T-cell (primary cell): ENCODE results near the gene CTCFL. TPM values are rescaled to one million over a fixed set of nuclear protein-coding genes. Genes with fewer than 3 reads are reported as not detected.

Source experiments
- ATAC-seq, 4 experiments: fragments of 200-7000 bp in 3 of 4; fragments of 150-1000 bp in 1 of 4; cut with Tn5 transposase; replicated peaks in 1 of 4; 1 replicate in 3 of 4; 2 replicates in 1 of 4; pipeline ENCODE4 v1.10.0; 2021; ENCODE audit warnings: moderate library complexity in 3 of 4, mild to moderate bottlenecking in 2 of 4, moderate number of reproducible peaks in 1 of 4
- CTCF ChIA-PET, 2 donors: fragments of 300-600 bp; sonication (Branson Sonifier 250); formaldehyde crosslinking; loops; one replicate each; lab custom pipeline; 2022; ENCODE audit warnings: antibody characterized with exemption in 2 of 2; lab: Charles Lee
- POLR2A ChIA-PET, 2 donors: fragments of 300-600 bp; sonication (Branson Sonifier 250); formaldehyde crosslinking; loops; one replicate each; lab custom pipeline; 2022; ENCODE audit warnings: antibody characterized with exemption in 2 of 2; lab: Charles Lee
- DNase-seq, 35 experiments: peaks; one replicate each; pipeline versions ENCODE4 v3.0.0 to v3.0.0-alpha.2; 2013 to 2023
- H3K27ac ChIP-seq: one replicate; pipeline ENCODE4 v1.5.1; 2013; ENCODE audit warnings: low read length
- H3K27me3 ChIP-seq, 2 experiments: replicated peaks in 1 of 2; 1 replicate in 1 of 2; 2 replicates in 1 of 2; pipeline versions ENCODE4 v1.6.1 to v1.7.0; 2013; ENCODE audit warnings: low read length in 1 of 2, mixed read lengths in 1 of 2; ENCODE audit not compliant: control insufficient read depth in 2 of 2, insufficient read depth in 2 of 2; ENCODE audit errors: extremely low read depth in 1 of 2
- H3K36me3 ChIP-seq, 2 donors: 1 replicate in 1 of 2; 2 replicates in 1 of 2; pipeline versions ENCODE4 v1.6.1 to v1.7.0; 2013; ENCODE audit warnings: low read length in 1 of 2; ENCODE audit not compliant: control insufficient read depth in 2 of 2, insufficient read depth in 1 of 2; ENCODE audit errors: extremely low read depth in 1 of 2
- H3K4me1 ChIP-seq, 2 experiments: 1 replicate in 1 of 2; 2 replicates in 1 of 2; pipeline versions ENCODE4 v1.6.1 to v1.7.0; 2013; ENCODE audit warnings: low read length in 2 of 2, mixed read lengths in 1 of 2; ENCODE audit not compliant: insufficient read depth in 2 of 2, control insufficient read depth in 1 of 2; ENCODE audit errors: extremely low read depth in 1 of 2
- H3K4me3 ChIP-seq, 2 donors: 1 replicate in 1 of 2; 2 replicates in 1 of 2; pipeline versions ENCODE4 v1.5.1 to v1.7.0; 2013; ENCODE audit warnings: mild to moderate bottlenecking in 2 of 2, low read length in 1 of 2, moderate library complexity in 1 of 2; ENCODE audit not compliant: control insufficient read depth in 1 of 2; ENCODE audit errors: extremely low read depth in 1 of 2
- H3K9me3 ChIP-seq: 2 replicates; pipeline ENCODE4 v1.7.0; 2013
- H3K27ac Mint-ChIP-seq, 2 donors: one replicate each; pipeline ENCODE4 v1.8.0; 2020 to 2021; ENCODE audit warnings: mild to moderate bottlenecking in 2 of 2, mixed read lengths in 2 of 2
- H3K27me3 Mint-ChIP-seq, 2 donors: one replicate each; pipeline ENCODE4 v1.8.0; 2021 to 2022; ENCODE audit warnings: mixed read lengths in 2 of 2
- H3K36me3 Mint-ChIP-seq: one replicate; pipeline ENCODE4 v1.8.0; 2021; ENCODE audit warnings: mixed read lengths
- H3K4me1 Mint-ChIP-seq, 3 donors: one replicate each; pipeline ENCODE4 v1.8.0; 2020 to 2022; ENCODE audit warnings: mixed read lengths in 3 of 3, mild to moderate bottlenecking in 1 of 3
- H3K4me3 Mint-ChIP-seq, 3 donors: one replicate each; pipeline ENCODE4 v1.8.0; 2020 to 2022; ENCODE audit warnings: mild to moderate bottlenecking in 3 of 3, mixed read lengths in 3 of 3, moderate library complexity in 3 of 3
- H3K9me3 Mint-ChIP-seq, 3 donors: one replicate each; pipeline ENCODE4 v1.8.0; 2020 to 2022; ENCODE audit warnings: mixed read lengths in 3 of 3
- WGBS: methylation state at CpG from one replicate; pipeline ENCODE4 v1.1.5; 2013; ENCODE audit warnings: missing lambda C conversion rate; ENCODE audit not compliant: insufficient coverage; 5-methylcytosine and 5-hydroxymethylcytosine counted together
- total RNA-seq, 35 experiments: library from RNA in 6 of 35; stranded (reverse) in 6 of 35; fragments of 120-200 nt in 1 of 35; gene quantifications; one replicate each; pipeline versions ENCODE4 v1.2.1 to v1.2.4 and lab custom pipeline; 2013 to 2026

Gene CTCFL
- total RNA-seq, 5 donors from 2014 or later (not counting 1 experiment from before 2014, with no cell fraction given) = 0.15 to 0.25 TPM; not detected in 3

GRCh38 chr20:57465943-57466342 lies 59.0 kb downstream of the CTCFL start:
- H3K27me3 ChIP-seq = peaks cover 0 to 24% of the 10 kb centered on the region in 2 experiments
- POLR2A ChIA-PET = no interaction called here
- Mint-ChIP-seq H3K9me3 (no peaks in the 10 kb centered on the region), H3K4me3 (no peak overlapping the region), H3K27ac (no peak overlapping the region), H3K4me1 (peaks cover 0 to 11% (median 0%) of the 10 kb centered on the region in 3 donors), H3K27me3 (no peaks in the 10 kb centered on the region), H3K36me3 (no peaks in the 10 kb centered on the region)
- no peak for DNase-seq
- no peak overlapping the region for H3K4me3 ChIP-seq
- H3K9me3 ChIP-seq = no peaks in the 10 kb centered on the region
- ATAC-seq = no peak
- no peak overlapping the region for H3K27ac ChIP-seq
- no peaks in the 10 kb centered on the region for H3K4me1 ChIP-seq
- 80% methylated on average over 1 of the region's 4 CpGs for WGBS
- H3K36me3 ChIP-seq = no peaks in the 10 kb centered on the region
- CTCF ChIA-PET = interaction anchor here in 1 of 2 donors (0.6 kb wide), 1 partner anchor 77 kb away, joined by 3 read pairs; no protein-coding TSS in a partner anchor

- Histone ChIP-seq H3K36me3 (no peaks in the 10 kb centered on the region), H3K27me3 (peaks cover 0 to 25% of the 10 kb centered on the region in 2 experiments), H3K9me3 (no peaks in the 10 kb centered on the region), H3K4me3 (no peak overlapping the region), H3K27ac (no peak overlapping the region), H3K4me1 (no peaks in the 10 kb centered on the region)
- H3K27ac Mint-ChIP-seq = no peak overlapping the region
- no peaks in the 10 kb centered on the region for H3K27me3 Mint-ChIP-seq
- H3K36me3 Mint-ChIP-seq = no peaks in the 10 kb centered on the region
- ChIA-PET CTCF (interaction anchor here in 1 of 2 donors (0.6 kb wide), 1 partner anchor 77 kb away, joined by 3 read pairs; no protein-coding TSS in a partner anchor), POLR2A (no interaction called here)
- ATAC-seq (no peak), DNase-seq (no peak)
- no peaks in the 10 kb centered on the region for H3K9me3 Mint-ChIP-seq
- WGBS = 97% methylated on average over 7 of the region's 8 CpGs
- H3K4me3 Mint-ChIP-seq = no peak overlapping the region
- H3K4me1 Mint-ChIP-seq = peaks cover 0 to 11% (median 0%) of the 10 kb centered on the region in 3 donors
Observed at GRCh38 chr20:57465486-57465885, 59.5 kb downstream of the CTCFL start.

- H3K4me3 Mint-ChIP-seq = no peak overlapping the region
- no peak overlapping the region for H3K4me3 ChIP-seq
- H3K27me3 ChIP-seq = peaks cover 0 to 25% of the 10 kb centered on the region in 2 experiments
- 82% methylated on average over 13 of the region's 13 CpGs for whole genome bisulfite sequencing
- no peaks in the 10 kb centered on the region for H3K36me3 Mint-ChIP-seq
- CTCF ChIA-PET = no interaction called here
- no peaks in the 10 kb centered on the region for H3K36me3 ChIP-seq
- no peaks in the 10 kb centered on the region for H3K9me3 ChIP-seq
- H3K27me3 Mint-ChIP-seq = no peaks in the 10 kb centered on the region
- peak overlapping the region in 1 of 2 donors; percentile 28 for H3K27ac Mint-ChIP-seq
- peaks cover 0 to 11% (median 0%) of the 10 kb centered on the region in 3 donors for H3K4me1 Mint-ChIP-seq
- no peak for ATAC-seq
- no peaks in the 10 kb centered on the region for H3K4me1 ChIP-seq
- no peaks in the 10 kb centered on the region for H3K9me3 Mint-ChIP-seq
- no peak overlapping the region for H3K27ac ChIP-seq
- DNase-seq = no peak
- POLR2A ChIA-PET = no interaction called here
Observed at GRCh38 chr20:57464642-57465211, 60.2 kb downstream of the CTCFL start.

GRCh38 chr20:57462781-57463180 lies 62.2 kb downstream of the CTCFL start:
- H3K9me3 Mint-ChIP-seq = no peaks in the 10 kb centered on the region
- Histone ChIP-seq H3K27me3 (peaks cover 0 to 23% of the 10 kb centered on the region in 2 experiments), H3K4me1 (no peaks in the 10 kb centered on the region), H3K27ac (no peak overlapping the region), H3K9me3 (no peaks in the 10 kb centered on the region), H3K4me3 (no peak overlapping the region), H3K36me3 (no peaks in the 10 kb centered on the region)
- H3K4me1 Mint-ChIP-seq = peaks cover 0 to 11% (median 0%) of the 10 kb centered on the region in 3 donors
- H3K4me3 Mint-ChIP-seq = no peak overlapping the region
- 100% methylated on average over 6 of the region's 8 CpGs for WGBS
- ChIA-PET POLR2A (no interaction called here), CTCF (no interaction called here)
- H3K27me3 Mint-ChIP-seq = no peaks in the 10 kb centered on the region
- H3K36me3 Mint-ChIP-seq = no peaks in the 10 kb centered on the region
- H3K27ac Mint-ChIP-seq = no peak overlapping the region
- DNase-seq (no peak), ATAC-seq (no peak)

GRCh38 chr20:57461726-57462125 lies 63.2 kb downstream of the CTCFL start:
- no peak overlapping the region for H3K4me3 Mint-ChIP-seq
- H3K27ac Mint-ChIP-seq = no peak overlapping the region
- no peaks in the 10 kb centered on the region for H3K9me3 Mint-ChIP-seq
- no peak overlapping the region for H3K27ac ChIP-seq
- 80% methylated on average over 5 of the region's 7 CpGs for WGBS
- no peaks in the 10 kb centered on the region for H3K36me3 Mint-ChIP-seq
- ATAC-seq (no peak), DNase-seq (no peak)
- H3K4me1 Mint-ChIP-seq = peaks cover 0 to 11% (median 0%) of the 10 kb centered on the region in 3 donors
- no peaks in the 10 kb centered on the region for H3K36me3 ChIP-seq
- H3K4me3 ChIP-seq = no peak overlapping the region
- H3K9me3 ChIP-seq = no peaks in the 10 kb centered on the region
- peaks cover 0 to 26% of the 10 kb centered on the region in 2 experiments for H3K27me3 ChIP-seq
- H3K4me1 ChIP-seq = no peaks in the 10 kb centered on the region
- H3K27me3 Mint-ChIP-seq = no peaks in the 10 kb centered on the region
- ChIA-PET POLR2A (no interaction called here), CTCF (no interaction called here)

- H3K4me3 ChIP-seq = no peak overlapping the region
- ChIA-PET POLR2A (no interaction called here), CTCF (no interaction called here)
- no peaks in the 10 kb centered on the region for H3K9me3 Mint-ChIP-seq
- H3K4me1 Mint-ChIP-seq = peaks cover 0 to 17% (median 0%) of the 10 kb centered on the region in 3 donors
- H3K4me1 ChIP-seq = no peaks in the 10 kb centered on the region
- no peaks in the 10 kb centered on the region for H3K27me3 Mint-ChIP-seq
- H3K27ac Mint-ChIP-seq = no peak overlapping the region
- no peaks in the 10 kb centered on the region for H3K36me3 ChIP-seq
- no peak overlapping the region for H3K4me3 Mint-ChIP-seq
- 87% methylated on average over 13 of the region's 15 CpGs for WGBS
- no peaks in the 10 kb centered on the region for H3K9me3 ChIP-seq
- H3K27me3 ChIP-seq = peaks cover 0 to 26% of the 10 kb centered on the region in 2 experiments
- H3K27ac ChIP-seq = no peak overlapping the region
- DNase-seq = no peak
- no peak for ATAC-seq
- no peaks in the 10 kb centered on the region for H3K36me3 Mint-ChIP-seq
Observed at GRCh38 chr20:57460781-57461465, 64.0 kb downstream of the CTCFL start.
